Measurements from ENCODE around the gene CELSR1.
A peak's percentile ranks its signal among the peaks of the same experiment; 100 is the strongest.
"Not testable (repeated sequence)": the region's sequence is repeated elsewhere in the genome, so short reads cannot be mapped to it uniquely, and the experiment has no call there.

The CELSR1 gene

GRCh38 chr22:46415776-46416519 lies 121.5 kb downstream of the CELSR1 start:
- no peak for DNase-seq

GRCh38 chr22:46414704-46415103 lies 122.7 kb downstream of the CELSR1 start:
- DNase-seq = no peak

- no peak for DNase-seq
These were observed 123.6 kb downstream of the CELSR1 start for GRCh38 chr22:46413725-46414379.

GRCh38 chr22:46411347-46411746 lies 126.1 kb downstream of the CELSR1 start:
- no peak for DNase-seq

GRCh38 chr22:46410291-46410808 lies 127.1 kb downstream of the CELSR1 start:
- DNase-seq = no peak

GRCh38 chr22:46409631-46410210 lies 127.7 kb downstream of the CELSR1 start:
- DNase-seq = no peak

GRCh38 chr22:46408568-46409506 lies 128.6 kb downstream of the CELSR1 start:
- no peak for DNase-seq

- DNase-seq = no peak
These were observed 129.7 kb downstream of the CELSR1 start for GRCh38 chr22:46407748-46408147.

- DNase-seq = no peak
These were observed 130.6 kb downstream of the CELSR1 start for GRCh38 chr22:46406791-46407190.

GRCh38 chr22:46406349-46406748 lies 131.1 kb downstream of the CELSR1 start:
- no peak for DNase-seq

- no peak for DNase-seq
These were observed 131.5 kb downstream of the CELSR1 start for GRCh38 chr22:46405901-46406300.

- DNase-seq = peak in 1 of 2 donors; percentile 21
These were observed 133.5 kb downstream of the CELSR1 start for GRCh38 chr22:46403880-46404279.

- no peak for DNase-seq
These were observed 134.9 kb downstream of the CELSR1 start for GRCh38 chr22:46402505-46402904.

GRCh38 chr22:46401370-46401769 lies 136.1 kb downstream of the CELSR1 start:
- no peak for DNase-seq

- no peak for DNase-seq
These were observed 138.0 kb downstream of the CELSR1 start for GRCh38 chr22:46399251-46400024.

- no peak for DNase-seq
These were observed 139.5 kb downstream of the CELSR1 start for GRCh38 chr22:46397951-46398350.

GRCh38 chr22:46397514-46397913 lies 139.9 kb downstream of the CELSR1 start:
- DNase-seq = no peak

- not testable (repeated sequence) for DNase-seq
These were observed 140.4 kb downstream of the CELSR1 start for GRCh38 chr22:46397049-46397448.

- DNase-seq = no peak
These were observed 142.3 kb downstream of the CELSR1 start for GRCh38 chr22:46395145-46395544.

GRCh38 chr22:46394622-46395021 lies 142.8 kb downstream of the CELSR1 start:
- no peak for DNase-seq

- no peak for DNase-seq
These were observed 143.5 kb downstream of the CELSR1 start for GRCh38 chr22:46393873-46394272.
